Tibial nerve (tissue), 4 donors: ENCODE data around the gene GMPPA. TPM values are rescaled to one million over a fixed set of nuclear protein-coding genes. Genes with fewer than 3 reads are reported as not detected.

Experiments
- DNase-seq, 2 donors: peaks; one replicate each; pipeline ENCODE4 v3.0.0-alpha.2; 2019; ENCODE audit warnings: low spot score in 2 of 2
- H3K27ac ChIP-seq, 4 donors: fragments of 200-600 bp; sonication (generic) in 3 of 4; one replicate each; pipeline ENCODE4 v1.5.1; 2017 to 2019; ENCODE audit warnings: mild to moderate bottlenecking in 1 of 4
- H3K27me3 ChIP-seq, 2 donors: fragments of 200-600 bp; sonication (generic) in 1 of 2; one replicate each; pipeline versions ENCODE4 v1.5.1 to v1.6.0; 2017 to 2019
- H3K36me3 ChIP-seq, 3 donors: fragments of 200-600 bp; sonication (generic); one replicate each; pipeline ENCODE4 v1.5.1; 2018 to 2019
- H3K4me1 ChIP-seq, 4 donors: fragments of 200-600 bp; sonication (generic) in 3 of 4; one replicate each; pipeline ENCODE4 v1.5.1; 2017 to 2019
- H3K4me3 ChIP-seq, 4 donors: fragments of 200-600 bp; sonication (generic) in 3 of 4; one replicate each; pipeline ENCODE4 v1.5.1; 2017 to 2019; ENCODE audit warnings: mild to moderate bottlenecking in 1 of 4, moderate library complexity in 1 of 4
- H3K9me3 ChIP-seq, 4 donors: fragments of 200-600 bp; sonication (generic) in 3 of 4; one replicate each; pipeline ENCODE4 v1.5.1; 2017 to 2019
- CTCF ChIP-seq, 5 experiments: fragments of 200-600 bp in 3 of 5; fragments of 450-650 bp in 2 of 5; sonication (generic) in 3 of 5; IDR thresholded peaks; one replicate each; pipeline ENCODE4 v1.5.1; 2016 to 2019; ENCODE audit warnings: antibody characterized with exemption in 5 of 5, mild to moderate bottlenecking in 3 of 5, moderate library complexity in 2 of 5
- EP300 ChIP-seq, 2 donors: sonication (generic); formaldehyde crosslinking; IDR thresholded peaks; one replicate each; pipeline ENCODE4 v1.6.1; 2017; ENCODE audit warnings: antibody characterized with exemption in 2 of 2, mild to moderate bottlenecking in 1 of 2
- POLR2A ChIP-seq, 2 donors: fragments of 450-650 bp; IDR thresholded peaks; one replicate each; pipeline ENCODE4 v1.6.1; 2017; ENCODE audit warnings: antibody characterized with exemption in 2 of 2, mild to moderate bottlenecking in 2 of 2, moderate library complexity in 2 of 2
- WGBS, 2 donors: methylation state at CpG; one replicate each; pipeline ENCODE4 v1.1.5; 2018; 5-methylcytosine and 5-hydroxymethylcytosine counted together
- total RNA-seq, 4 donors: library from RNA; depleted of rRNA; stranded (reverse); fragments of >200 nt; gene quantifications; one replicate each; pipeline ENCODE4 v1.1.0, GENCODE V29; 2016

Gene GMPPA
- total RNA-seq, 4 donors from 2014 or later: 18.8 to 29.7 (median 27.8) TPM

- no peak overlapping the region for H3K27ac ChIP-seq
- H3K9me3 ChIP-seq: no peaks in the 10 kb centered on the region
- peaks cover 0 to 44% of the 10 kb centered on the region in 2 donors for H3K27me3 ChIP-seq
- no peak overlapping the region for H3K4me3 ChIP-seq
- 21 to 26% methylated on average over 11 to 13 of the region's 14 CpGs for WGBS, 2 donors
- peak in 1 of 2 donors; percentile 59 for DNase-seq
- H3K4me1 ChIP-seq: peaks cover 0 to 38% (median 17%) of the 10 kb centered on the region in 4 donors
- TF ChIP-seq POLR2A (IDR thresholded peaks at IDR 0.05): no peak
- TF ChIP-seq EP300 (IDR thresholded peaks at IDR 0.05): no peak
- peak in 4 of 5 experiments; percentile 25 to 66 (median 58) for TF ChIP-seq CTCF (IDR thresholded peaks at IDR 0.05)
- no peaks in the 10 kb centered on the region for H3K36me3 ChIP-seq
Measured at GRCh38 chr2:219495531-219496122, 3.1 kb upstream of the GMPPA start.

GRCh38 chr2:219496247-219496824 is 2.4 kb upstream of the GMPPA start:
- Histone ChIP-seq H3K36me3 (no peaks in the 10 kb centered on the region), H3K27ac (no peak overlapping the region), H3K4me3 (no peak overlapping the region), H3K9me3 (no peaks in the 10 kb centered on the region), H3K27me3 (peaks cover 0 to 44% of the 10 kb centered on the region in 2 donors), H3K4me1 (peaks cover 0 to 38% (median 17%) of the 10 kb centered on the region in 4 donors)
- no peak for DNase-seq
- 24 to 45% methylated on average over 7 to 17 of the region's 20 CpGs for WGBS, 2 donors
- TF ChIP-seq CTCF (IDR thresholded peaks at IDR 0.05) (no peak), EP300 (IDR thresholded peaks at IDR 0.05) (no peak), POLR2A (IDR thresholded peaks at IDR 0.05) (no peak)

- peaks cover 0 to 4% (median 0%) of the 10 kb centered on the region in 3 donors for H3K36me3 ChIP-seq
- 19 to 21% methylated on average over 25 to 46 of the region's 61 CpGs for WGBS, 2 donors
- DNase-seq: peak in 1 of 2 donors; percentile 15
- no peaks in the 10 kb centered on the region for H3K9me3 ChIP-seq
- peaks cover 0 to 44% of the 10 kb centered on the region in 2 donors for H3K27me3 ChIP-seq
- peaks cover 0 to 38% (median 17%) of the 10 kb centered on the region in 4 donors for H3K4me1 ChIP-seq
- TF ChIP-seq EP300 (IDR thresholded peaks at IDR 0.05) (no peak), CTCF (IDR thresholded peaks at IDR 0.05) (no peak), POLR2A (IDR thresholded peaks at IDR 0.05) (no peak)
- peak overlapping the region in 1 of 4 donors; percentile 94 for H3K27ac ChIP-seq
- H3K4me3 ChIP-seq: peak overlapping the region; percentile 59 to 72 (median 66)
Measured at GRCh38 chr2:219496825-219497494, 1.7 kb upstream of the GMPPA start.

GRCh38 chr2:219497495-219498279 is 1.0 kb upstream of the GMPPA start:
- Histone ChIP-seq H3K9me3 (no peaks in the 10 kb centered on the region), H3K4me3 (peak overlapping the region; percentile 59 to 72 (median 66)), H3K27ac (peak overlapping the region; percentile 90 to 97 (median 92)), H3K36me3 (peaks cover 0 to 11% (median 0%) of the 10 kb centered on the region in 3 donors), H3K27me3 (peaks cover 0 to 38% of the 10 kb centered on the region in 2 donors), H3K4me1 (peaks cover 0 to 38% (median 17%) of the 10 kb centered on the region in 4 donors)
- peak; percentile 79 to 85 for DNase-seq
- TF ChIP-seq CTCF (IDR thresholded peaks at IDR 0.05) (no peak), EP300 (IDR thresholded peaks at IDR 0.05) (peak in 1 of 2 donors; percentile 72), POLR2A (IDR thresholded peaks at IDR 0.05) (peak in 1 of 2 donors; percentile 18)
- 4 to 5% methylated on average over 42 to 46 of the region's 59 CpGs for WGBS, 2 donors
